Esophagus mucosa (tissue), 1 donor: ENCODE measurements around the gene SEMA6A. TPM values are rescaled to one million over a fixed set of nuclear protein-coding genes. Genes with fewer than 3 reads are reported as not detected.

ENCODE experiments used
- ATAC-seq: fragments of 200-7000 bp; cut with Tn5 transposase; one replicate; pipeline ENCODE4 v1.9.1; 2020
- total RNA-seq: library from RNA; stranded (reverse); gene quantifications from one replicate; pipeline ENCODE4 v1.2.4, GENCODE V29; 2023
- donor health status: DM: yes; HTN: yes; CAD: no.

The SEMA6A gene
- total RNA-seq, 1 donor from 2014 or later, result 6.1 TPM

GRCh38 chr5:116492016-116492623, 82.5 kb downstream of the SEMA6A start:
- peak; percentile 15 for ATAC-seq

GRCh38 chr5:116488356-116489041, 86.1 kb downstream of the SEMA6A start:
- no peak for ATAC-seq

- ATAC-seq, result no peak
These were observed 87.6 kb downstream of the SEMA6A start for GRCh38 chr5:116487045-116487444.

- ATAC-seq, result no peak
These were observed 88.0 kb downstream of the SEMA6A start for GRCh38 chr5:116486588-116486987.

- no peak for ATAC-seq
These were observed 90.0 kb downstream of the SEMA6A start for GRCh38 chr5:116484645-116485044.

- ATAC-seq, result no peak
These were observed 92.2 kb downstream of the SEMA6A start for GRCh38 chr5:116482394-116482793.

- ATAC-seq, result no peak
These were observed 93.6 kb downstream of the SEMA6A start for GRCh38 chr5:116480894-116481510.

GRCh38 chr5:116479776-116480675, 94.6 kb downstream of the SEMA6A start:
- ATAC-seq, result no peak

GRCh38 chr5:116478491-116478890, 96.1 kb downstream of the SEMA6A start:
- no peak for ATAC-seq

GRCh38 chr5:116476897-116477537, 97.6 kb downstream of the SEMA6A start:
- no peak for ATAC-seq

GRCh38 chr5:116475338-116475737, 99.3 kb downstream of the SEMA6A start:
- ATAC-seq, result no peak

- ATAC-seq, result no peak
These were observed 100.9 kb downstream of the SEMA6A start for GRCh38 chr5:116473706-116474105.

- ATAC-seq, result no peak
These were observed 102.3 kb downstream of the SEMA6A start for GRCh38 chr5:116472274-116472673.

- no peak for ATAC-seq
These were observed 105.0 kb downstream of the SEMA6A start for GRCh38 chr5:116469631-116470030.

GRCh38 chr5:116468583-116468982, 106.0 kb downstream of the SEMA6A start:
- no peak for ATAC-seq

- ATAC-seq, result no peak
These were observed 107.2 kb downstream of the SEMA6A start for GRCh38 chr5:116467465-116467843.

- ATAC-seq, result no peak
These were observed 107.7 kb downstream of the SEMA6A start for GRCh38 chr5:116466727-116467464.

- no peak for ATAC-seq
These were observed 109.2 kb downstream of the SEMA6A start for GRCh38 chr5:116465411-116465810.

GRCh38 chr5:116464144-116464708, 110.4 kb downstream of the SEMA6A start:
- no peak for ATAC-seq

- ATAC-seq, result no peak
These were observed 112.1 kb downstream of the SEMA6A start for GRCh38 chr5:116462500-116462899.

GRCh38 chr5:116459301-116459700, 115.3 kb downstream of the SEMA6A start:
- ATAC-seq, result no peak
